Smooth muscle cell (in vitro differentiated cells): ENCODE measurements around the gene PRMT7. TPM values are rescaled to one million over a fixed set of nuclear protein-coding genes. Genes with fewer than 3 reads are reported as not detected.
A peak's percentile ranks its signal among the peaks of the same experiment; 100 is the strongest.

Source experiments
- DNase-seq: peaks from one replicate; lab custom pipeline; 2025; ENCODE audit not compliant: unreplicated experiment; lab: John Stamatoyannopoulos, UW
- H2AFZ ChIP-seq: fragments of 200-600 bp; sonication (generic); 2 replicates; pipeline ENCODE4 v1.6.0; 2016; ENCODE audit warnings: antibody characterized with exemption, low read depth, mild to moderate bottlenecking
- H3F3A ChIP-seq: fragments of 200-600 bp; sonication (generic); 2 replicates; pipeline ENCODE4 v1.6.0; 2017; ENCODE audit warnings: antibody characterized with exemption, low read depth
- H3K27ac ChIP-seq: fragments of 200-600 bp; sonication (generic); 2 replicates; pipeline ENCODE4 v1.5.1; 2016; ENCODE audit warnings: low read depth, mild to moderate bottlenecking
- H3K27me3 ChIP-seq: fragments of 200-600 bp; sonication (generic); 2 replicates; pipeline ENCODE4 v1.6.1; 2016; ENCODE audit warnings: low read depth, mild to moderate bottlenecking
- H3K36me3 ChIP-seq: fragments of 200-600 bp; sonication (generic); 2 replicates; pipeline ENCODE4 v1.5.1; 2016; ENCODE audit warnings: low read depth
- H3K4me1 ChIP-seq: fragments of 200-600 bp; sonication (generic); 2 replicates; pipeline ENCODE4 v1.5.1; 2016; ENCODE audit warnings: low read depth
- H3K4me2 ChIP-seq: fragments of 200-600 bp; sonication (generic); 2 replicates; pipeline ENCODE4 v1.6.0; 2016; ENCODE audit warnings: mild to moderate bottlenecking
- H3K4me3 ChIP-seq: fragments of 200-600 bp; sonication (generic); 2 replicates; pipeline ENCODE4 v1.5.1; 2016; ENCODE audit warnings: mild to moderate bottlenecking
- H3K79me2 ChIP-seq: fragments of 200-600 bp; sonication (generic); 2 replicates; pipeline ENCODE4 v1.6.0; 2016; ENCODE audit warnings: low read depth, mild to moderate bottlenecking
- H3K9ac ChIP-seq: fragments of 200-600 bp; sonication (generic); 2 replicates; pipeline ENCODE4 v1.6.0; 2016; ENCODE audit warnings: low read depth
- H3K9me3 ChIP-seq: fragments of 200-600 bp; sonication (generic); replicated peaks from 2 replicates; pipeline ENCODE4 v1.5.1; 2016; ENCODE audit warnings: low read depth
- H4K20me1 ChIP-seq: fragments of 200-600 bp; sonication (generic); 2 replicates; pipeline ENCODE4 v1.6.0; 2016; ENCODE audit warnings: low read depth
- WGBS: methylation state at CpG from one replicate; pipeline ENCODE4 v1.1.7; 2016; ENCODE audit warnings: low lambda C conversion rate; 5-methylcytosine and 5-hydroxymethylcytosine counted together
- polyA plus RNA-seq: library from polyadenylated mRNA; unstranded; fragments of >200 nt; fragmentation: Nextera tagmentation; extraction: Ambion mirVana; gene quantifications from 2 replicates; pipeline ENCODE4 v1.2.1, GENCODE V29; 2016
- total RNA-seq: library from RNA; depleted of rRNA; stranded (reverse); fragments of >200 nt; gene quantifications from 2 replicates; pipeline ENCODE4 v1.2.3, GENCODE V29; 2014
- TF ChIP-seq, protein P1 (sequence below): fragments of 200-600 bp; sonication (generic); IDR thresholded peaks from 2 replicates; pipeline ENCODE4 v1.5.1; 2017; ENCODE audit warnings: borderline replicate concordance, mild to moderate bottlenecking, antibody characterized with exemption; ENCODE audit not compliant: insufficient read depth, poor library complexity, severe bottlenecking

The PRMT7 gene
- total and polyA plus RNA-seq, 2 experiments from 2014 or later: 22.1 to 25.4 TPM

DNA sequence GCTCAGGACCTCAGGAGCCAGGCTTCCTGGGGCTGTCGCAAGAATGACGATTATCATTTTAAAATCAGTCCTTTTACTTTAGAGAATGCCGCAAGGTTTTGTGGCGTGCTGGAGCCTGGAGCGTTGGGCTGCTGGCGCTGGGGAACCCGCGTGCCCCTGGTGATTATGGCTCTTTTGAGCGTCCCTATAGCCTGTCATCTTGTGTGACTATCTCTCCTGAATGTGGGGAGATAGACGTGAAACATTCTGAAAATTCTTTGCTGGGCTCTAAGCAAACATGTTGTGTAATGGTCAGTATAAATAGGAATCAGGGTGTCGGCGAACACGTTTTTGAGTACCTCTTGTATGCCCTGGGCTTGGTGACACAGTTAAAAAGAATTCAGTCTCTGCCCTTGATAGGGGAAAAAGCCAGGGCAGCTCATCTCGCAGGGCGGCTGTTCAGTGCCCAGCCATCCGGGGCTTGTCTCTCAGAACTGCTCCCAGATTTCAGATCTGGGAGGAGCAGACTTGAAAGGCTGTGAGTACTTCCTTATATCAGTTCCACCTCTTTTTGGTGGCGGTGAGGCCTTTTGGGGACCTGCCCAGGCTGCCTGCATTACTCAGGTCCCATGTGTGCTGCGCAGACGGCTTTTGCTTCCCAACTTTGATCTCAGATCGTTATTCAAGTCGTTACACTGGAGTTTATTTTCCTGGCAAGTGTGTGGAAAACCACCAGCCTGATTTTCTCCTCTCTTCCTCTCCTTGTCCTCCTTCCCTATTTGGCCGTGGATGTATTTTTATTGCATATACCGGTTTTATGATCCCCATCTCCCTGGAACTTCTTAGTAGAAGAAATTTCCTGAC is 45.5 kb upstream of the PRMT7 start:
- peaks cover 8% of the 10 kb centered on the region for H3F3A ChIP-seq
- H3K27me3 ChIP-seq: no peaks in the 10 kb centered on the region
- peaks cover 7% of the 10 kb centered on the region for H3K4me1 ChIP-seq
- H3K36me3 ChIP-seq: no peaks in the 10 kb centered on the region
- H3K27ac ChIP-seq: peak overlapping the region; percentile 94
- peak overlapping the region; percentile 91 for H3K4me2 ChIP-seq
- H3K4me3 ChIP-seq: peak overlapping the region; percentile 63
- DNase-seq: peak; percentile 23
- H3K79me2 ChIP-seq: peaks cover 47% of the 10 kb centered on the region
- peak overlapping the region; percentile 77 for H2AFZ ChIP-seq
- H3K9me3 ChIP-seq: no peaks in the 10 kb centered on the region
- peak overlapping the region; percentile 94 for H3K9ac ChIP-seq
- WGBS: 5% methylated on average over 23 of the region's 23 CpGs
- peaks cover 37% of the 10 kb centered on the region for H4K20me1 ChIP-seq
- TF ChIP-seq, protein P1, sequence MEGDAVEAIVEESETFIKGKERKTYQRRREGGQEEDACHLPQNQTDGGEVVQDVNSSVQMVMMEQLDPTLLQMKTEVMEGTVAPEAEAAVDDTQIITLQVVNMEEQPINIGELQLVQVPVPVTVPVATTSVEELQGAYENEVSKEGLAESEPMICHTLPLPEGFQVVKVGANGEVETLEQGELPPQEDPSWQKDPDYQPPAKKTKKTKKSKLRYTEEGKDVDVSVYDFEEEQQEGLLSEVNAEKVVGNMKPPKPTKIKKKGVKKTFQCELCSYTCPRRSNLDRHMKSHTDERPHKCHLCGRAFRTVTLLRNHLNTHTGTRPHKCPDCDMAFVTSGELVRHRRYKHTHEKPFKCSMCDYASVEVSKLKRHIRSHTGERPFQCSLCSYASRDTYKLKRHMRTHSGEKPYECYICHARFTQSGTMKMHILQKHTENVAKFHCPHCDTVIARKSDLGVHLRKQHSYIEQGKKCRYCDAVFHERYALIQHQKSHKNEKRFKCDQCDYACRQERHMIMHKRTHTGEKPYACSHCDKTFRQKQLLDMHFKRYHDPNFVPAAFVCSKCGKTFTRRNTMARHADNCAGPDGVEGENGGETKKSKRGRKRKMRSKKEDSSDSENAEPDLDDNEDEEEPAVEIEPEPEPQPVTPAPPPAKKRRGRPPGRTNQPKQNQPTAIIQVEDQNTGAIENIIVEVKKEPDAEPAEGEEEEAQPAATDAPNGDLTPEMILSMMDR: no peak

DNA sequence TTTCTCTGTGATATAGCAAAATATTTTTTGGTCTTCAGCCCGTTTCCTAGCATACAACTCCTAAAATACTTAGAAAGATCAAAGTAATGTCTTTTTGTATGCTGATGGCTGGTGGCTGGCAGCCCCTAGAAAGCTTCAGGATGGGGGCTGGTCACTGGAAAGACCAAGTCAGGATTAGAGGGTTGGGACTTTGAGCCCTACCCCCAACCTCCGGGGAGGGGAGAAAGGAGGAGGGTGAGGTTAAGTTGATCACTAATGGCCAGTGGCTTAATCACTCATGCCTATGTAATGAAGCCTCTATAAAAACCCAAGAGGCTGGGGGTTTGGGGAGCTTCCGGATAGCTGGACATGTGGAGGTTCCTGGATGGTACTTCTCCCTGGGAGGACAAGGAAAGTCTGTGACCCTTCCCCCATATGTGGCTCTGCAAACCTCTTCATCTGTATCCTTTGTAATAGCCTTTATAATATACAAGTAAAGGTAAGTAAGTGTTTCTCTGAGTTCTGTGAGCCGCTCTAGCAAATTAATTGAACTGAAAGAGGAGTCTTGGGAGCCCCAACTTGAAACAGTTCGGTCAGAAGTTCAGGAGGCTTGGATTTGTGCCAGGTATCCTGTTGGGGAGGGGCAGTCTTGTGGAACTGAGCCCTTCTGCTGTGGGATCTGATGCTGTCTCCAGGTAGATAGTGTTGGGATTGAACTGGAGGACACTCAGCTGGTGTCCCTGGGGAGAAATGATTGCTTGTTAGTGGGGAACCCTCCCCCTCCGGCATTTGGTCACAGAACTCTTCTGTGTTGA is 43.0 kb upstream of the PRMT7 start:
- 79% methylated on average over 6 of the region's 6 CpGs for WGBS
- TF ChIP-seq, protein P1: no peak
- H4K20me1 ChIP-seq: peaks cover 63% of the 10 kb centered on the region

DNA sequence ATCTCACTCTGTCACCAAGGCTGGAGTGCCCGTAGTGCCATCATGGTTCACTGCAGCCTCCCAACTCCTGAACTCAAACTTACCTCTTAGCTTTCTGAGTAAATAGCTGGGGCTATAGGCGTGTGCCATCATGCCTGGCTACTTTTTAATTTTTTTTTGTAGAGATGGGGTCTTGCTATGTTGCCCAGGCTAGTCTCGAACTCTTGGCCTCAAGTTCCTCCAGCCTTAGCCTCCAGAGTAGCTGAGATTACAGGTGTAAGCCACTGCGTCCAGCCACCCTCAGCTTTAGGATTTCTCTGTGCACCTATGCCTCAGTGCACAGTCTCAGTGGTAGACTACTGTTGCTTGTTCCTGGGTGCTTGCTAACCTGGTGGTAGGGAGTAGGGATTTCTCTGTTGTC is 41.0 kb upstream of the PRMT7 start:
- H3K79me2 ChIP-seq: peaks cover 78% of the 10 kb centered on the region
- peaks cover 3% of the 10 kb centered on the region for H3F3A ChIP-seq
- TF ChIP-seq, protein P1: no peak
- H2AFZ ChIP-seq: no peak overlapping the region
- no peak overlapping the region for H3K4me2 ChIP-seq
- H3K27ac ChIP-seq: no peak overlapping the region
- no peaks in the 10 kb centered on the region for H3K36me3 ChIP-seq
- no peaks in the 10 kb centered on the region for H3K9me3 ChIP-seq
- DNase-seq: no peak
- 94% methylated on average over 4 of the region's 4 CpGs for WGBS
- no peak overlapping the region for H3K4me3 ChIP-seq
- H3K4me1 ChIP-seq: peaks cover 7% of the 10 kb centered on the region
- H4K20me1 ChIP-seq: peaks cover 82% of the 10 kb centered on the region
- no peak overlapping the region for H3K9ac ChIP-seq
- no peaks in the 10 kb centered on the region for H3K27me3 ChIP-seq

More for the DNA sequence above, 43.0 kb upstream of the PRMT7 start:
- DNase-seq: no peak
- H3K4me2 ChIP-seq: no peak overlapping the region
- H3K36me3 ChIP-seq: no peaks in the 10 kb centered on the region
- H3K9ac ChIP-seq: no peak overlapping the region
- no peaks in the 10 kb centered on the region for H3K9me3 ChIP-seq
- peaks cover 72% of the 10 kb centered on the region for H3K79me2 ChIP-seq
- peaks cover 8% of the 10 kb centered on the region for H3F3A ChIP-seq
- H2AFZ ChIP-seq: no peak overlapping the region
- no peaks in the 10 kb centered on the region for H3K27me3 ChIP-seq
- H3K4me1 ChIP-seq: peaks cover 7% of the 10 kb centered on the region
- H3K27ac ChIP-seq: no peak overlapping the region
- H3K4me3 ChIP-seq: no peak overlapping the region
